Fibroblast of lung (primary cell): ENCODE data around the gene TLR10. TPM values are rescaled to one million over a fixed set of nuclear protein-coding genes. Genes with fewer than 3 reads are reported as not detected.
A peak's percentile ranks its signal among the peaks of the same experiment; 100 is the strongest.

ENCODE experiments used
- DNase-seq, 2 donors: peaks; one replicate each; pipeline versions ENCODE4 v3.0.0 to v3.0.0-alpha.2; 2010; ENCODE audit warnings: low read depth in 2 of 2
- H2AFZ ChIP-seq: 2 replicates; pipeline ENCODE4 v1.5.1; 2012; ENCODE audit warnings: low read length, control low read depth, inconsistent platforms
- H3K27ac ChIP-seq: 2 replicates; pipeline ENCODE4 v1.5.1; 2011; ENCODE audit warnings: low read length, control low read depth; ENCODE audit not compliant: insufficient read depth
- H3K27me3 ChIP-seq: 2 replicates; pipeline ENCODE4 v1.5.1; 2011; ENCODE audit warnings: mild to moderate bottlenecking, low read length; ENCODE audit not compliant: control insufficient read depth, insufficient read depth
- H3K36me3 ChIP-seq: 2 replicates; pipeline ENCODE4 v1.5.1; 2011; ENCODE audit warnings: low read length; ENCODE audit not compliant: control insufficient read depth, insufficient read depth
- H3K4me1 ChIP-seq: 2 replicates; pipeline ENCODE4 v1.5.1; 2011; ENCODE audit warnings: low read length; ENCODE audit not compliant: control insufficient read depth, insufficient read depth; ENCODE audit errors: extremely low read depth
- H3K4me2 ChIP-seq: 2 replicates; pipeline ENCODE4 v1.5.1; 2011; ENCODE audit warnings: low read length, control low read depth; ENCODE audit not compliant: insufficient read depth; ENCODE audit errors: extremely low read depth
- H3K4me3 ChIP-seq, 4 experiments: fragments of 200-600 bp in 1 of 4; sonication (generic) in 1 of 4; replicated peaks in 1 of 4; 2 replicates each; pipeline ENCODE4 v1.5.1; 2011 to 2016; ENCODE audit warnings: low read length in 4 of 4, low read depth in 3 of 4, mild to moderate bottlenecking in 3 of 4, control low read depth in 2 of 4, inconsistent platforms in 1 of 4, mixed read lengths in 1 of 4; ENCODE audit not compliant: insufficient read depth in 1 of 4; ENCODE audit errors: control extremely low read depth in 1 of 4
- H3K79me2 ChIP-seq: 2 replicates; pipeline ENCODE4 v1.5.1; 2012; ENCODE audit warnings: mild to moderate bottlenecking, low read length, inconsistent platforms; ENCODE audit not compliant: control insufficient read depth, insufficient read depth
- H3K9ac ChIP-seq: 2 replicates; pipeline ENCODE4 v1.5.1; 2011; ENCODE audit warnings: mild to moderate bottlenecking, low read length, control low read depth; ENCODE audit not compliant: insufficient read depth
- H3K9me3 ChIP-seq: 2 replicates; pipeline ENCODE4 v1.5.1; 2012; ENCODE audit warnings: low read depth, low read length; ENCODE audit not compliant: control insufficient read depth, insufficient read depth
- H4K20me1 ChIP-seq: 2 replicates; pipeline ENCODE4 v1.5.1; 2011; ENCODE audit warnings: low read length; ENCODE audit not compliant: control insufficient read depth, insufficient read depth; ENCODE audit errors: extremely low read depth
- CTCF ChIP-seq, 2 donors: IDR thresholded peaks in 1 of 2; conservative IDR thresholded peaks in 1 of 2; 1 replicate in 1 of 2; 2 replicates in 1 of 2; pipeline ENCODE4 v1.5.1; 2011 to 2012; ENCODE audit warnings: low read length in 2 of 2, control low read depth in 1 of 2, inconsistent platforms in 1 of 2, low read depth in 1 of 2, mild to moderate bottlenecking in 1 of 2
- EZH2 ChIP-seq: IDR thresholded peaks from 2 replicates; pipeline ENCODE4 v1.5.1; 2012; ENCODE audit warnings: low read length, control low read depth, mild to moderate bottlenecking; ENCODE audit errors: missing control alignments
- polyA plus RNA-seq, 2 donors: library from polyadenylated mRNA; depleted of rRNA in 1 of 2; stranded (reverse) in 1 of 2; unstranded in 1 of 2; fragments of >200 nt; gene quantifications; 2 replicates each; pipeline ENCODE4 v1.2.1, GENCODE V29; 2011 to 2012; ENCODE audit warnings: missing spikeins in 1 of 2
- total RNA-seq: library from RNA; depleted of rRNA; stranded (reverse); fragments of >200 nt; gene quantifications from 2 replicates; pipeline ENCODE4 v1.2.1, GENCODE V29; 2014

Gene TLR10
- total and polyA plus RNA-seq, 2 donors (not counting 1 experiment from before 2014, with no cell fraction given), result not detected

DNA sequence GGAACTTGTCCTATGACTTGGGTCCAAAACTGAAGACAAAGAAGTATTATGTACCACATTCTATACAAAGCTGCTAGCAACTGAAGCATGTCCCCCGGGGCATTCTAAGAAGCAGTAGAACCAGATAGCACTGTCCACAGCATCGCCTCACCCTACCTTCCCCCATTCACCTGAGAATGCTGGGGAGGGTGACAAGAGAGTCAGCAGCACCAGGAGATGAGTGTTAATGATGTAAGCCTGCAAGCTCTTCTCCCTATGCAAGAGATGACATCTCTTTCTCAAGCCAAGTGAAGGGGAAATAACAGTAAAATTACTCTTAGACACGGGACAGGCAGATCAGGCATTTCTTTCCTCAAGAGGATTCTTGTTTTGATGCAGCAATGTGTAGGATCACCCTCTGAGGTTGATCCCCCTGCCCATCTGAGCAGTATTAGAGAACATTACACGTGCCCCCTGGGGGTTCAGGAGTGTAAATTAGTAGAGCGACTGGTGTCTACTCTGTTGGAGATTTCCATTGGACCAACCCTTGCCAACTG is 35.7 kb upstream of the TLR10 start:
- no peak overlapping the region for H2AFZ ChIP-seq
- H3K27me3 ChIP-seq, result no peaks in the 10 kb centered on the region
- DNase-seq, result no peak
- H3K4me3 ChIP-seq, result no peak overlapping the region
- H4K20me1 ChIP-seq, result no peaks in the 10 kb centered on the region
- TF ChIP-seq CTCF (conservative IDR thresholded peaks at IDR 0.05 in 1 of 2, IDR thresholded peaks at IDR 0.05 in 1 of 2; ENCODE audit: low read depth in 1 of 2, low read length in 2 of 2), result no peak
- TF ChIP-seq EZH2, result no peak
- no peak overlapping the region for H3K9ac ChIP-seq
- no peak overlapping the region for H3K4me2 ChIP-seq
- no peak overlapping the region for H3K27ac ChIP-seq
- no peaks in the 10 kb centered on the region for H3K4me1 ChIP-seq
- no peaks in the 10 kb centered on the region for H3K79me2 ChIP-seq
- H3K36me3 ChIP-seq, result no peaks in the 10 kb centered on the region
- H3K9me3 ChIP-seq, result no peaks in the 10 kb centered on the region

DNA sequence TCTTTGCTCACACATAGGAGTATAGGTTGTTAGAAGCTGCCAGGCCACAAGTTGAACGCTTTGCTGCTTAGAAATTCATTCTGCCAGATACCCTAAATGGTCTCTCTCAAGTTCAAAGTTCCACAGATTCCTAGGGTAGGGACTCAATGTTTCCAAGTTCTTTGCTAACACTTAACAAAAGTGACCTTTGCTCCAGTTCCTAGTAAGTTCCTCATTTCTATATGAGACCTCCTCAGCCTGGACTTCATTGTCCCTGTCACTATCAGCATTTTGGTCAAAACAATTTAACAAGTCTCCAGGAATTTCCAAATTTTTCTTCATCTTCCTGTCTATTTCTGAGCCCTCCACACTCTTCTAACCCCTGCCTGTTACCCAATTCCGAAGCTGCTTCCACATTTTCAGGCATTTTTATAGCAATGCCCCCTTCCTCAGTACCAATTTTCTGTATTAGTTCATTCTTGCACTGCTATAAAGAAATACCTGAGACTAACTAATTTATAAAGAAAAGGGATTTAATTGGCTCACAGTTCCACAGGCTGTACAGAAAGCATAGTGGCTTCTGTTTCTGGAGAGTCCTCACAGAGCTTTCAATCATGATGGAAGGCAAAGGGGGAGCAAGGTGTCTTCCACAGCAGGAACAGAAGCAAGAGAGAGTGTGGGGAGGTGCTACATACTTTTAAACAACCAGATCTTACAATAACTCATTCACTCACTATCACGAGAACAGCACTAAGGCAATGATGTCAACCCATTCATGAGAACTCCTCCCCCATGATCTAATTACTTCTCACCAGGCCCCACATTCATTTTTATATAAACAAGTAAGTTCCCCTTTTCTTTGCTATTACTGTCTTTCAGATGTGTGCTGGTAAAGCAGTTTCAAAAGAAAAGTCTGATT is 33.3 kb upstream of the TLR10 start:
- no peaks in the 10 kb centered on the region for H3K27me3 ChIP-seq
- peak; percentile 30 to 35 for DNase-seq
- no peaks in the 10 kb centered on the region for H3K4me1 ChIP-seq
- H3K27ac ChIP-seq, result no peak overlapping the region
- H2AFZ ChIP-seq, result no peak overlapping the region
- no peak overlapping the region for H3K4me3 ChIP-seq
- H3K36me3 ChIP-seq, result no peaks in the 10 kb centered on the region
- no peak overlapping the region for H3K4me2 ChIP-seq
- no peaks in the 10 kb centered on the region for H3K79me2 ChIP-seq
- H4K20me1 ChIP-seq, result no peaks in the 10 kb centered on the region
- no peaks in the 10 kb centered on the region for H3K9me3 ChIP-seq
- TF ChIP-seq CTCF (conservative IDR thresholded peaks at IDR 0.05 in 1 of 2, IDR thresholded peaks at IDR 0.05 in 1 of 2; ENCODE audit: low read depth in 1 of 2, low read length in 2 of 2) (no peak), EZH2 (no peak)
- no peak overlapping the region for H3K9ac ChIP-seq

DNA sequence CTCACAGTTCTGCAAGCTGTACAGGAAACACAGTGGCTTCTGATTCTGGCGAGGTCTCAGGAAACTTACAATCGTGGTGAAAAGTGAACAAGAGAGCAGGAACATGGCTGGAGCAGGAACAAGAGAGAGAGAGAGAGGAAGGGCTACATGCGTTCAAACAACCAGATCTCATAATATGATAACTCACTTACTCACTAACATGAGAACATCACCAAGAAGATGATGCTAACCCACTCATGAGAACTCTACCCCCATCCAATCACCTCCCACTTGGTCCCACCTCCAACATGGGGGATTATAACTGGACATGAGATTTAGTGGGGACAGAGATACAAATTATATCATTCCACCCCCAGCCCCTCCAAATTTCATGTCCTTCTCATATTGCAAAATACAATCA is 31.6 kb upstream of the TLR10 start:
- H3K4me2 ChIP-seq, result no peak overlapping the region
- no peaks in the 10 kb centered on the region for H3K36me3 ChIP-seq
- no peak overlapping the region for H2AFZ ChIP-seq
- H3K9me3 ChIP-seq, result no peaks in the 10 kb centered on the region
- no peak overlapping the region for H3K9ac ChIP-seq
- no peak overlapping the region for H3K4me3 ChIP-seq
- no peaks in the 10 kb centered on the region for H3K79me2 ChIP-seq
- no peaks in the 10 kb centered on the region for H3K27me3 ChIP-seq
- H3K27ac ChIP-seq, result no peak overlapping the region
- TF ChIP-seq EZH2 (no peak), CTCF (conservative IDR thresholded peaks at IDR 0.05 in 1 of 2, IDR thresholded peaks at IDR 0.05 in 1 of 2; ENCODE audit: low read depth in 1 of 2, low read length in 2 of 2) (no peak)
- DNase-seq, result no peak
- no peaks in the 10 kb centered on the region for H3K4me1 ChIP-seq
- H4K20me1 ChIP-seq, result no peaks in the 10 kb centered on the region
